ENCODE data around the gene RIMKLA. TPM values are rescaled to one million over a fixed set of nuclear protein-coding genes. Genes with fewer than 3 reads are reported as not detected.

RIMKLA gene
- total RNA-seq, 2 experiments from 2014 or later = not detected

- Histone ChIP-seq H4K20me1 (ENCODE audit: insufficient read depth, low read length) (no peaks in the 10 kb centered on the region), H3K4me2 (ENCODE audit: low read length) (no peak overlapping the region), H3K36me3 (ENCODE audit: insufficient read depth, low read length) (no peaks in the 10 kb centered on the region), H3K27ac (ENCODE audit: low read depth, low read length, poor library complexity, severe bottlenecking) (no peak overlapping the region), H2AFZ (ENCODE audit: low read length) (no peak overlapping the region), H3K4me3 (ENCODE audit: low read depth, low read length, poor library complexity, severe bottlenecking) (no peak overlapping the region), H3K9me3 (ENCODE audit: low read length) (no peaks in the 10 kb centered on the region), H3K4me1 (ENCODE audit: insufficient read depth, low read length, poor library complexity, severe bottlenecking) (no peaks in the 10 kb centered on the region), H3K9me2 (ENCODE audit: insufficient read depth, low read length) (no peaks in the 10 kb centered on the region), H3K79me2 (ENCODE audit: insufficient read depth, low read depth, low read length) (no peaks in the 10 kb centered on the region)
- TF ChIP-seq CTCF (conservative IDR thresholded peaks at IDR 0.05; ENCODE audit: low read length) (no peak), EZH2phosphoT487 (IDR thresholded peaks at IDR 0.05; ENCODE audit: borderline replicate concordance, low read depth, low read length) (no peak)
- POLR2A ChIA-PET = no interaction called here
- DNase-seq (ENCODE audit: low spot score) = no peak
- no TSS peak for BruUV-seq (replicated peaks)
- intact Hi-C loops (cut with micrococcal nuclease; ENCODE audit: unreplicated experiment) = no loop called here
- CTCF ChIA-PET (ENCODE audit: unreplicated experiment) = no interaction called here
These were observed 46.6 kb downstream of the RIMKLA start for GRCh38 chr1:42427240-42427639.

- no TSS peak for BruUV-seq (replicated peaks)
- DNase-seq (ENCODE audit: low spot score) = no peak
- intact Hi-C loops (cut with micrococcal nuclease; ENCODE audit: unreplicated experiment) = no loop called here
- H3K79me2 ChIP-seq (ENCODE audit: insufficient read depth, low read depth, low read length) = no peaks in the 10 kb centered on the region
- no peak overlapping the region for H3K4me2 ChIP-seq (ENCODE audit: low read length)
- H3K27ac ChIP-seq (ENCODE audit: low read depth, low read length, poor library complexity, severe bottlenecking) = no peak overlapping the region
- H3K9me3 ChIP-seq (ENCODE audit: low read length) = no peaks in the 10 kb centered on the region
- CTCF ChIA-PET (ENCODE audit: unreplicated experiment) = no interaction called here
- H3K9me2 ChIP-seq (ENCODE audit: insufficient read depth, low read length) = no peaks in the 10 kb centered on the region
- no peaks in the 10 kb centered on the region for H4K20me1 ChIP-seq (ENCODE audit: insufficient read depth, low read length)
- no peaks in the 10 kb centered on the region for H3K36me3 ChIP-seq (ENCODE audit: insufficient read depth, low read length)
- H3K4me1 ChIP-seq (ENCODE audit: insufficient read depth, low read length, poor library complexity, severe bottlenecking) = no peaks in the 10 kb centered on the region
- TF ChIP-seq CTCF (conservative IDR thresholded peaks at IDR 0.05; ENCODE audit: low read length) (no peak), EZH2phosphoT487 (IDR thresholded peaks at IDR 0.05; ENCODE audit: borderline replicate concordance, low read depth, low read length) (no peak)
- H2AFZ ChIP-seq (ENCODE audit: low read length) = no peak overlapping the region
- H3K4me3 ChIP-seq (ENCODE audit: low read depth, low read length, poor library complexity, severe bottlenecking) = no peak overlapping the region
- POLR2A ChIA-PET = no interaction called here
These were observed 49.0 kb downstream of the RIMKLA start for GRCh38 chr1:42429603-42430002.

GRCh38 chr1:42430286-42431135 lies 49.9 kb downstream of the RIMKLA start:
- intact Hi-C loops (cut with micrococcal nuclease; ENCODE audit: unreplicated experiment) = no loop called here
- POLR2A ChIA-PET = no interaction called here
- no peak overlapping the region for H3K4me2 ChIP-seq (ENCODE audit: low read length)
- no peaks in the 10 kb centered on the region for H3K4me1 ChIP-seq (ENCODE audit: insufficient read depth, low read length, poor library complexity, severe bottlenecking)
- H3K27ac ChIP-seq (ENCODE audit: low read depth, low read length, poor library complexity, severe bottlenecking) = no peak overlapping the region
- no peaks in the 10 kb centered on the region for H3K9me2 ChIP-seq (ENCODE audit: insufficient read depth, low read length)
- H3K36me3 ChIP-seq (ENCODE audit: insufficient read depth, low read length) = no peaks in the 10 kb centered on the region
- CTCF ChIA-PET (ENCODE audit: unreplicated experiment) = no interaction called here
- H3K79me2 ChIP-seq (ENCODE audit: insufficient read depth, low read depth, low read length) = no peaks in the 10 kb centered on the region
- TF ChIP-seq CTCF (conservative IDR thresholded peaks at IDR 0.05; ENCODE audit: low read length) (no peak), EZH2phosphoT487 (IDR thresholded peaks at IDR 0.05; ENCODE audit: borderline replicate concordance, low read depth, low read length) (no peak)
- no peak for DNase-seq (ENCODE audit: low spot score)
- no peak overlapping the region for H3K4me3 ChIP-seq (ENCODE audit: low read depth, low read length, poor library complexity, severe bottlenecking)
- no peaks in the 10 kb centered on the region for H3K9me3 ChIP-seq (ENCODE audit: low read length)
- BruUV-seq (replicated peaks) = no TSS peak
- H4K20me1 ChIP-seq (ENCODE audit: insufficient read depth, low read length) = no peaks in the 10 kb centered on the region
- no peak overlapping the region for H2AFZ ChIP-seq (ENCODE audit: low read length)
